GM18858 (cell line): ENCODE measurements around the gene KPNA2.
A peak's percentile ranks its signal among the peaks of the same experiment; 100 is the strongest.
"Not testable (repeated sequence)": the region's sequence is repeated elsewhere in the genome, so short reads cannot be mapped to it uniquely, and the experiment has no call there.

Experiments
- ATAC-seq: cut with Tn5 transposase; IDR thresholded peaks from one replicate; pipeline ENCODE4 v1.9.1; 2021; ENCODE audit not compliant: unreplicated experiment

Gene KPNA2

DNA sequence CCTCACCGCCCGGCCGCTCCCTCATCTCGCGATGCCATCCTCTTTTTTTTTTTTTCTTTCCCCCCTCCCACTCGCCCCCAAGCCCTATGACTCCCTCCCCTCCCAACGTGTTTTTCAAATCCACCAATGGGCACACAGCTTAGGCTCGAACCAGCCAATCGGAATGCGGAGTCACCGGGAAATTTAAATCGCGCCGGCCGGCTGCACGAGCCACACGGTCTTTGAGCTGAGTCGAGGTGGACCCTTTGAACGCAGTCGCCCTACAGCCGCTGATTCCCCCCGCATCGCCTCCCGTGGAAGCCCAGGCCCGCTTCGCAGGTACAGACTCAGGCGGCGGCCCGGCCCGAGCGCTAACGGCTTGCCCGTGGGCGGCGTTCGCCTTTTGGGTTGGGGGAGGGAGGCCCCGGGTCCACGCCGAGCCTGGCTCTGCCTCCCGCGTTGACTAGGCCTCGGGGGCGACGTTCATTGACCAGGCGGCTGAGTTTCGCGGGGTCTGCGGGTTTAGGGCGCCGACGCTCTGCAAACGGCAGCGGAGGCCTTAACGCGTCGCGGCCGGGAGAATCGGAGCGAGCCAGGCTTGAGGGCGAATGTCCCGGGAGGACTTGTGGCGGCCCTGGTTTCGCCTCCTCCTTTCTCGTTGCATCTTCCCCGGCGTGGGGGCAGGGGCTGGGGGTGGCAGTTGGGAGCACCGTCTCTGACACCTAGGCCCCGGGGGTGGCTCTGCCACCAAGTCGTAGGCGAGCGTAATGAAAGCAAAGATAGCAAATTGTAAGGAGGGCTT, at the start of gene KPNA2:
KPNA2 (plus strand) TSS at position 213 of the 781 bp plus-strand sequence. CDS start 1,398 bp downstream, outside the sequence.
- peak; percentile 67 for ATAC-seq

DNA sequence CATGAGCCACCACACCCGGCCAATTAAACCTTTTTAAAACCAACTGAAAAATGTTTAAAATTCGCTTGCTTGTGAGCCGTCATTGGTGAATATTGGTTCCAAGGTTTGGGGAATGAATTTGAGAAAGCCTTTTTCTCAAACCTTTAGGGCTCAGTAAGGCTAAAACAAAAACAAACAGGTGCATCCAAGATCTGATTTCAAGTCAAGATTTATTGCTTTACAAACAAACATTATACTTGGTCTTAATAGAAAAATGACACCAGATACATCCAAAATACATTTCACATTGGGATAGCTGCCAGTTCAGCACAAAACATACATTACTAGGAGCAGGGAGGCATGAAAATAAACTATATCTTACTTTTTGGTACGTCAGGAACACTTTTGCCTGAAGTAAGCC, 44.6 kb upstream of the KPNA2 start:
- no peak for ATAC-seq

GRCh38 chr17:67992548-67993152, 42.9 kb upstream of the KPNA2 start:
- ATAC-seq, result no peak

GRCh38 chr17:67993153-67993997, 42.2 kb upstream of the KPNA2 start:
- ATAC-seq, result peak; percentile 68

DNA sequence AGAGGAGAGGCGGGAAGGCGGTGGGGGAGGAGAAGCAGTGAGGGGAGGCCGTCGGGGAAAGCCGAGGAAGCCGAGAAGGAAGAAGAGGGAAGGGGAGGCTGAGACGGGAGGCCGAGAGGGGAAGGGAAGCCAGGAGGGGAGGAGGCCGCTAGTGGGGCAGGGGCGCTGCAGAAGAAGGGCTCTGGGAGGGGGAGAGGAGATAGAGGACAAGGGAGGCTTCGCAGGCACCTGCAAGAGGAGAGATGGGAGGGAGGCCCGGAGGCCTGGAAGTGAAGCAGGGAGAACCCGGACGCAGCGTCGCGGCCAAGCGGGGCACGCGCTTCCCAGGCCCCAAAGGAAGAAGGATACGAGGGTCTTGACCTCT, 41.6 kb upstream of the KPNA2 start:
- ATAC-seq, result no peak

DNA sequence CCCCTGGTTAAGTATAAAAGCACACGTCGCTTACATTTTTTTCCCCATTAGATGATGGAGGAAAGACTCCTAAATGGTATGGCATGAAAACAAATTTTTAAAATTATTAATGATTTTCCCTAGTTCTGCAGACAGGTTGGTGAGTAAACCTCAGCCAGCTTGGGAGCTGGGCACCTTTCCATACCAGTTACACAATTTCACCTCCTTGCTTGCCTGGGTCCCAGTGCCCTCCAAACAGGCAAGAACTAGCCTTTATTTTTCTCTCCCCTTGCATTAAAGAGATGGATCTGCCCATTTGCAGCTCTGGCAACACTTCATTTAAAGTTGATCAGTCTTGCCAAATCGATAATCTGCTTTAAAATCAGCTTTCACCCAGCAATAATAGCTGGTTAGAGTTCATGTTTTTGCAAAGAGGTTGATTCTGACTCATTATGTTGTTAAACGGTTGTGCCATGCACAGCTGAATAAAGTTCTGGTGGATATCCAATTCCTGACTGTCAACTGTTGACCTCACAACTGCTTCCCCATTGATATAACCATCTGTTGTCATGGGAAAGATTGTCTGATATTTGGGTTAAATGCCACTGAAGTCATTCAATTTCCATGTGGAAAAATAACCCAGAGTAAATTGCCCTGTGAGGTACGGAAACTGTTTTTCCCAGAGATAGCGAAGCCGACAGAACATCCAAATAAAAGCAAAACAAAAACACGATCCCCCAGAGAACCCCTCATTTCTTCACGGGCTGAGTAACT, 40.5 kb upstream of the KPNA2 start:
- ATAC-seq, result no peak

DNA sequence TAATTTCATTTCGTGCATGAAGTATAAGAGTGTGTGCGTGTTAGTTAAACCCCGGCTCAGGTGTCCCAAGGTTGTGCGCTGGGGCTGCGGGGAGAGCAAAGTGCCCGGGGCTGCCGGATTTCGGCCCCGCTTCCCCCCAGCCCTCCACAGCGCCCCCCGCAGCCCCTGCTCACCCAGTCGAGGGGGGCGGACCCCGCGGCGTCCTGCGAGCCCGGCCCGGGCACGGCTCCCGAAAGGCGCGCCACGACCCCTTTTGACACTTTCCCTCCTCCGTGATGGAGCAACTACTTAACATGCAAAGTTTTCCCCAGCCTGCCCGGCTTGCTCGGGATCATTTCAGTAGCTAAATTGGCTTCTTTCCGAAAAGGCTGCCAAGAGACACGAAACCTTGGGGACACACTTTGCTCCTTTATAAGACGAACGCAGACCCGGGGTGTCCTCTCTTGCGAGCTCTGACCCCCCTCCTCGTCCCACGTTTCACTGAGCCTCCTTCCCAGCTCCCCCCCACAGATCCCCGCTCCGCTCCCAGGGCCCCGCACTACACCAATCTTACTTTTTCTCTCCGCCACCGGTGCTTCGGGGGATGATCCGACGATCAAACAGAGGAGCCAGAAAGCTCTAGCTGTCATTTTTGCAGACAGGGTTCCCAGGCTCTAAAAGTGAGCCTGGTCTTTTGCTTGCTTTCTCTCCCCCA, 39.8 kb upstream of the KPNA2 start:
- no peak for ATAC-seq

- not testable (repeated sequence) for ATAC-seq
Measured at GRCh38 chr17:67996301-67997171, 39.0 kb upstream of the KPNA2 start, which contains the start of gene C17orf58. Gene C17orf58, minus strand, starts transcription at chr17:67996469. Its CDS starts 271 bp downstream, at chr17:67996198.

- ATAC-seq, result no peak
Measured at GRCh38 chr17:67998466-67998865, 37.1 kb upstream of the KPNA2 start.

- ATAC-seq, result no peak
Measured at GRCh38 chr17:67999291-67999911, 36.1 kb upstream of the KPNA2 start.

- ATAC-seq, result no peak
Measured at GRCh38 chr17:68004201-68004600, 31.3 kb upstream of the KPNA2 start.

DNA sequence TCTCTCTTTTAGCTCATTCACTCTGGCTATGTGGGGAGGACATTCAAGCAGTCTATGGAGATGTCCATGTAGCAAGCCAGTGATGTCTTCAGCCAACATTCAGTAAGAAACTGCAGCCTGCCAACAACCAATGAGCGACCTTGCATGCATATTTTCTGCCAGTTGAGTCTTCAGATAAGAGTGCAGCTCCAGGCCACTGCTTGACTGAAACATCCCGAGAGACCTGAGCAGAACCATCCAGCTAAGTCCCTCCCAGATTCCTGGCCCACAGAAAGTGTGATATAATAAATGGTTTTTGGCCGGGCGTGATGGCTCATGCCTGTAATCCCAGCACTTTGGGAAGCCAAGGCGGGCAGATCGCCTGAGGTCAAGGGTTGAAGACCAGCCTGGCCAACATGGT, 28.7 kb upstream of the KPNA2 start:
- no peak for ATAC-seq

GRCh38 chr17:68011199-68011665, 24.3 kb upstream of the KPNA2 start:
- ATAC-seq, result no peak

GRCh38 chr17:68013385-68013784, 22.1 kb upstream of the KPNA2 start:
- ATAC-seq, result no peak

DNA sequence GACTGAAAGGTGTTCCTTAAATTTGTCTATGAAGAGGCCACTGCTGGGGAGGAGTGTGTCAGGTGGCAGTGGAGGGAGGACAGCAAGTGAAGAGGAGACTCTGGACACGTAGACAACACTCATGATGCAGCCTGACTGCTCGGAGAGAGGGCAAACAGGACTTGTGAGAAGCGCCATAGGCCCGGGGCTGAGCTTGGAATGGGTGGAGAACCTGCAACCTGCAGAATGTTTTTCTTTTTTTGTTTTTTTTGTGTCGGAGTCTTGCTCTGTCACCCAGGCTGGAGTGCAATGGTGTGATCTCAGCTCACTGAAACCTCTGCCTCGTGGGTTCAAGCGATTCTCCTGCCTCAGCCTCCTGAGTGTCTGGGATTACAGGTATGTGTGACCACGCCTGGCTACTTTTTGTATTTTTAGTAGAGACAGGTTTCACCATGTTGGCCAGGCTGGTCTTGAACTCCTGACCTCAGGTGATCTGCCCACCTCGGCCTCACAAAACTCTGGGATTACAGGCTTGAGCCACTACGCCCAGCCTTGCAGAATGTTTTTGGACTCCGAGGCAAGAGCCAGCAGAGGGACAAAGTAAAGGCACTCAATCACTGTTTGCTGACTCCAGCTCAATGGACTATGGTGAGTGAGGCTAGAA, 20.3 kb upstream of the KPNA2 start:
- no peak for ATAC-seq

DNA sequence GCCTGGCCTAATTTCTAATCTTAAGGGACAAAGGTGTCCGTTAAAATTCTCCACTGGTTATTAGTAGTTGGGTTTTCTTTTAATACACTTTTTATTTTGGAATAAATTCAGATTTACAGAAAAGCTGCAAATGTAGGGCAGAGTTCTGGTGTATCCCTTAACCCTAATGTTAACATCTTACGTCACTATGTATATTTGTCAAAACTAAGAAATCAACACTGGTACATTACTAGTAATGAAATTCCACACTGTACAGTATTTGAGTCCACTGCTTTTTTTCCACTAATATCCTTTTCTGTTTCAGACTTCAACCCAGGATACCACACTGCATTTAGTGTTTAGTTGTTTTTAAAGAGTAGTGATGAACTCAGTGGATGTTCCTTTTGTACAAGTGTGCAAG, 18.7 kb upstream of the KPNA2 start:
- ATAC-seq, result no peak

DNA sequence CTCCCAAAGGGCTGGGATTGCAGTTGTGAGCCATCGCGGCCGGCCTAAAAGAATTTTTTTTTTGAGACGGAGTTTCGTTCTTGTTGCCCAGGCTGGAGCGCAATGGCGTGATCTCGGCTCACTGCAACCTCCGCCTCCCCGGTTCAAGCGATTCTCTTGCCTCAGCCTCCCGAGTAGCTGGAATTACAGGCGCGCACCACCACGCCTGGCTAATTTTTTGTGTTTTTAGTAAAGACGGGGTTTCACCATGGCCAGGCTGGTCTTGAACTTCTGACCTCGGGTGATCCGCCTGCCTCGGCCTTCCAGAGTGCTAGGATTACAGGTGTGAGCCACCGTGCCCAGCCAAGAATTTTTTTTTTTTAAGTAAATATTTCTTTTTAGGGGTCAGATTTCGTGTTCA, 17.0 kb upstream of the KPNA2 start:
- ATAC-seq, result not testable (repeated sequence)

DNA sequence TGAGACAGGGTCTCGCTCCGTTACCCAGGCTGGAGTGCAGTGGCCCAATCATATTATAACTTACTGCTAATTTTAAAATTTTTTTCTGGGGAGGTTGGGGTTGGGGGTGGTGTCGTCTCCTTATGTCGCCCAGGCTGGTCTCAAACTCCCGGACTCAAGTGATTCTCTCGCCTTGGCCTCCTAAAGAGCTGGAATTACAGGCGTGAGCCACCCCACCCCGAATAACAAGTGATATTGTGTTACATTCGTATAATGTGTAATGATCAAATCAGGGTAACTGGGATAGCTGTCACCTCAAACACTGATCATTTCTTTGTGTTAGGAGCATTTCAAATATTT, 16.2 kb upstream of the KPNA2 start:
- no peak for ATAC-seq
